ENCODE data around the gene MAP2K5.

The MAP2K5 gene

GRCh38 chr15:67521783-67522568 is 20.5 kb upstream of the MAP2K5 start:
- no peak for DNase-seq (ENCODE audit: low read depth in 3 of 3)

- DNase-seq (ENCODE audit: low read depth in 3 of 3): no peak
These were observed 19.2 kb upstream of the MAP2K5 start for GRCh38 chr15:67523330-67523729.

GRCh38 chr15:67524235-67524634 is 18.3 kb upstream of the MAP2K5 start:
- no peak for DNase-seq (ENCODE audit: low read depth in 3 of 3)

GRCh38 chr15:67528513-67528912 is 14.0 kb upstream of the MAP2K5 start:
- no peak for DNase-seq (ENCODE audit: low read depth in 3 of 3)

GRCh38 chr15:67531379-67531914 is 11.1 kb upstream of the MAP2K5 start:
- no peak for DNase-seq (ENCODE audit: low read depth in 3 of 3)

GRCh38 chr15:67533873-67534272 is 8.6 kb upstream of the MAP2K5 start:
- no peak for DNase-seq (ENCODE audit: low read depth in 3 of 3)

GRCh38 chr15:67534360-67534759 is 8.1 kb upstream of the MAP2K5 start:
- no peak for DNase-seq (ENCODE audit: low read depth in 3 of 3)

- no peak for DNase-seq (ENCODE audit: low read depth in 3 of 3)
These were observed 4.7 kb upstream of the MAP2K5 start for GRCh38 chr15:67537771-67538170.

- no peak for DNase-seq (ENCODE audit: low read depth in 3 of 3)
These were observed 830 bp downstream of the MAP2K5 start for GRCh38 chr15:67543348-67543718.

- no peak for DNase-seq (ENCODE audit: low read depth in 3 of 3)
These were observed 2.0 kb downstream of the MAP2K5 start for GRCh38 chr15:67544475-67544874.

GRCh38 chr15:67545864-67546263 is 3.4 kb downstream of the MAP2K5 start:
- no peak for DNase-seq (ENCODE audit: low read depth in 3 of 3)

- DNase-seq (ENCODE audit: low read depth in 3 of 3): no peak
These were observed 4.6 kb downstream of the MAP2K5 start for GRCh38 chr15:67547064-67547463.

- no peak for DNase-seq (ENCODE audit: low read depth in 3 of 3)
These were observed 5.3 kb downstream of the MAP2K5 start for GRCh38 chr15:67547836-67548235.

GRCh38 chr15:67548236-67548852 is 5.8 kb downstream of the MAP2K5 start:
- DNase-seq (ENCODE audit: low read depth in 3 of 3): no peak

GRCh38 chr15:67548862-67549651 is 6.6 kb downstream of the MAP2K5 start:
- no peak for DNase-seq (ENCODE audit: low read depth in 3 of 3)

- DNase-seq (ENCODE audit: low read depth in 3 of 3): no peak
These were observed 7.2 kb downstream of the MAP2K5 start for GRCh38 chr15:67549736-67550135.

- DNase-seq (ENCODE audit: low read depth in 3 of 3): no peak
These were observed 8.0 kb downstream of the MAP2K5 start for GRCh38 chr15:67550522-67550921.

GRCh38 chr15:67551207-67551743 is 8.8 kb downstream of the MAP2K5 start:
- DNase-seq (ENCODE audit: low read depth in 3 of 3): no peak

- no peak for DNase-seq (ENCODE audit: low read depth in 3 of 3)
These were observed 12.1 kb downstream of the MAP2K5 start for GRCh38 chr15:67554580-67554979.

GRCh38 chr15:67556976-67557570 is 14.6 kb downstream of the MAP2K5 start:
- DNase-seq (ENCODE audit: low read depth in 3 of 3): no peak

- no peak for DNase-seq (ENCODE audit: low read depth in 3 of 3)
These were observed 16.0 kb downstream of the MAP2K5 start for GRCh38 chr15:67558502-67558901.

- DNase-seq (ENCODE audit: low read depth in 3 of 3): no peak
These were observed 16.7 kb downstream of the MAP2K5 start for GRCh38 chr15:67559158-67559557.
